BE2C (cell line): ENCODE results near the gene PRSS57.

Source experiments
- DNase-seq: peaks from one replicate; pipeline ENCODE4 v3.0.0-alpha.2; 2020
- H3K27me3 ChIP-seq: fragments of 250-450 bp; sonication (Bioruptor Pico); 2 replicates; pipeline ENCODE4 v1.5.1; 2020; ENCODE audit warnings: mild to moderate bottlenecking
- H3K36me3 ChIP-seq: fragments of 250-450 bp; sonication (Bioruptor Pico); 2 replicates; pipeline ENCODE4 v1.5.1; 2020; ENCODE audit warnings: mild to moderate bottlenecking
- H3K4me1 ChIP-seq: fragments of 250-450 bp; sonication (Bioruptor Pico); 2 replicates; pipeline ENCODE4 v1.5.1; 2020
- H3K4me3 ChIP-seq: 2 replicates; pipeline ENCODE4 v1.5.1; 2011; ENCODE audit warnings: low read depth, low read length
- H3K9me3 ChIP-seq: fragments of 250-450 bp; sonication (Bioruptor Pico); 2 replicates; pipeline ENCODE4 v1.5.1; 2020
- CTCF ChIP-seq: IDR thresholded peaks from 2 replicates; pipeline ENCODE4 v1.5.1; 2012; ENCODE audit warnings: mild to moderate bottlenecking, low read depth, low read length

PRSS57 gene

GRCh38 chr19:653425-653824 lies 41.8 kb downstream of the PRSS57 start:
- no peaks in the 10 kb centered on the region for H3K4me1 ChIP-seq
- no peaks in the 10 kb centered on the region for H3K27me3 ChIP-seq
- DNase-seq = no peak
- H3K36me3 ChIP-seq = peaks cover 73% of the 10 kb centered on the region
- TF ChIP-seq CTCF = no peak
- no peak overlapping the region for H3K4me3 ChIP-seq
- H3K9me3 ChIP-seq = no peaks in the 10 kb centered on the region

- TF ChIP-seq CTCF = no peak
- no peaks in the 10 kb centered on the region for H3K4me1 ChIP-seq
- H3K4me3 ChIP-seq = no peak overlapping the region
- peaks cover 72% of the 10 kb centered on the region for H3K36me3 ChIP-seq
- no peak for DNase-seq
- no peaks in the 10 kb centered on the region for H3K27me3 ChIP-seq
- H3K9me3 ChIP-seq = no peaks in the 10 kb centered on the region
Measured at GRCh38 chr19:652467-653389, 42.5 kb downstream of the PRSS57 start.

- no peak for TF ChIP-seq CTCF
- no peaks in the 10 kb centered on the region for H3K9me3 ChIP-seq
Measured at GRCh38 chr19:651991-652390, 43.3 kb downstream of the PRSS57 start.

GRCh38 chr19:651114-651818 lies 44.0 kb downstream of the PRSS57 start:
- TF ChIP-seq CTCF = no peak
- no peaks in the 10 kb centered on the region for H3K27me3 ChIP-seq
- H3K36me3 ChIP-seq = peaks cover 75% of the 10 kb centered on the region
- no peaks in the 10 kb centered on the region for H3K9me3 ChIP-seq
- H3K4me3 ChIP-seq = no peak overlapping the region
- no peaks in the 10 kb centered on the region for H3K4me1 ChIP-seq
- no peak for DNase-seq

More at GRCh38 chr19:651991-652390, 43.3 kb downstream of the PRSS57 start:
- Histone ChIP-seq H3K4me3 (no peak overlapping the region), H3K4me1 (no peaks in the 10 kb centered on the region), H3K27me3 (no peaks in the 10 kb centered on the region), H3K36me3 (peaks cover 74% of the 10 kb centered on the region)
- no peak for DNase-seq

- Histone ChIP-seq H3K4me1 (no peaks in the 10 kb centered on the region), H3K9me3 (no peaks in the 10 kb centered on the region), H3K4me3 (no peak overlapping the region), H3K36me3 (peaks cover 81% of the 10 kb centered on the region), H3K27me3 (no peaks in the 10 kb centered on the region)
- TF ChIP-seq CTCF = no peak
- DNase-seq = no peak
Measured at GRCh38 chr19:650121-650520, 45.1 kb downstream of the PRSS57 start.
